Ishikawa (cell line): ENCODE results near the gene TEX35.

ENCODE experiments used
- CEBPB ChIP-seq: IDR thresholded peaks from 2 replicates; pipeline ENCODE4 v1.6.1; 2012
- EP300 ChIP-seq: IDR thresholded peaks from 2 replicates; pipeline ENCODE4 v1.6.1; 2012; ENCODE audit warnings: borderline replicate concordance
- FOXM1 ChIP-seq: IDR thresholded peaks from 2 replicates; pipeline ENCODE4 v1.6.1; 2012; ENCODE audit warnings: low read depth, borderline replicate concordance
- NFIC ChIP-seq: IDR thresholded peaks from 2 replicates; pipeline ENCODE4 v1.6.1; 2012
- RAD21 ChIP-seq: IDR thresholded peaks from 2 replicates; pipeline ENCODE4 v1.6.1; 2012; ENCODE audit warnings: low read depth
- REST ChIP-seq: IDR thresholded peaks from 2 replicates; pipeline ENCODE4 v1.6.1; 2012; ENCODE audit warnings: low read depth, mild to moderate bottlenecking
- TAF1 ChIP-seq: IDR thresholded peaks from 2 replicates; pipeline ENCODE4 v1.6.1; 2012; ENCODE audit warnings: low read depth, mild to moderate bottlenecking
- TCF12 ChIP-seq: IDR thresholded peaks from 2 replicates; pipeline ENCODE4 v1.6.1; 2012; ENCODE audit warnings: low read depth
- TEAD4 ChIP-seq: IDR thresholded peaks from 2 replicates; pipeline ENCODE4 v1.6.1; 2012
- USF1 ChIP-seq: IDR thresholded peaks from 2 replicates; pipeline ENCODE4 v1.6.1; 2012
- YY1 ChIP-seq: IDR thresholded peaks from 2 replicates; pipeline ENCODE4 v1.6.1; 2012; ENCODE audit warnings: low read depth
- ZBTB7A ChIP-seq: IDR thresholded peaks from 2 replicates; pipeline ENCODE4 v1.6.1; 2012; ENCODE audit warnings: low read depth

- TF ChIP-seq REST, result no peak
- TF ChIP-seq ZBTB7A, result no peak
- no peak for TF ChIP-seq YY1
- no peak for TF ChIP-seq EP300
- no peak for TF ChIP-seq RAD21
- no peak for TF ChIP-seq USF1
- no peak for TF ChIP-seq TAF1
- TF ChIP-seq FOXM1, result no peak
- no peak for TF ChIP-seq NFIC
- no peak for TF ChIP-seq TCF12
- TF ChIP-seq TEAD4, result no peak
- TF ChIP-seq CEBPB, result no peak
These were observed 25.8 kb upstream of the TEX35 start for GRCh38 chr1:178487070-178487615.
